Uterus (tissue), 4 donors: ENCODE results near the gene ELMO1. TPM values are rescaled to one million over a fixed set of nuclear protein-coding genes. Genes with fewer than 3 reads are reported as not detected.

Experiments used
- DNase-seq, 2 donors: peaks; one replicate each; pipeline ENCODE4 v3.0.0-alpha.2; 2019 to 2020
- H3K27ac ChIP-seq, 2 donors: fragments of 200-600 bp; sonication (generic); 1 replicate in 1 of 2; 2 replicates in 1 of 2; pipeline ENCODE4 v1.5.1; 2016 to 2018
- H3K27me3 ChIP-seq, 2 donors: fragments of 200-600 bp; sonication (generic); one replicate each; pipeline ENCODE4 v1.5.1; 2018 to 2019; ENCODE audit warnings: control low read depth in 1 of 2
- H3K36me3 ChIP-seq, 2 donors: fragments of 200-600 bp; sonication (generic); one replicate each; pipeline ENCODE4 v1.5.1; 2019; ENCODE audit warnings: control low read depth in 1 of 2
- H3K4me1 ChIP-seq, 2 donors: fragments of 200-600 bp; sonication (generic); one replicate each; pipeline ENCODE4 v1.5.1; 2018 to 2019; ENCODE audit warnings: control low read depth in 1 of 2
- H3K4me3 ChIP-seq, 2 donors: fragments of 200-600 bp; sonication (generic); 1 replicate in 1 of 2; 2 replicates in 1 of 2; pipeline ENCODE4 v1.5.1; 2018 to 2019; ENCODE audit warnings: mild to moderate bottlenecking in 1 of 2
- H3K9me3 ChIP-seq, 2 donors: fragments of 200-600 bp; sonication (generic); one replicate each; pipeline ENCODE4 v1.5.1; 2019; ENCODE audit warnings: control low read depth in 1 of 2
- POLR2A ChIP-seq, 2 donors: fragments of 450-650 bp; IDR thresholded peaks; one replicate each; pipeline ENCODE4 v1.6.1; 2016; ENCODE audit warnings: antibody characterized with exemption in 2 of 2, mild to moderate bottlenecking in 1 of 2, moderate library complexity in 1 of 2
- intact Hi-C: fragments of 100-400 bp; cut with DNase I; formaldehyde crosslinking; loops from one replicate; pipeline ENCODE4 v1.15.1; 2023; ENCODE audit warnings: low total_unique reads
- total RNA-seq, 4 donors: library from RNA; depleted of rRNA in 3 of 4; stranded (reverse); fragments of >200 nt in 3 of 4; gene quantifications; one replicate each; pipeline versions ENCODE4 v1.1.0 to v1.2.4, GENCODE V29; 2014 to 2023
- TF ChIP-seq, protein P1 (sequence below), 4 experiments: fragments of 200-600 bp in 2 of 4; fragments of 450-650 bp in 2 of 4; sonication (generic) in 2 of 4; IDR thresholded peaks; one replicate each; pipeline ENCODE4 v1.5.1; 2016 to 2019; ENCODE audit warnings: antibody characterized with exemption in 4 of 4, mild to moderate bottlenecking in 2 of 4, moderate library complexity in 1 of 4
- donor health status: DM: yes; HTN: yes; CAD: no.

The ELMO1 gene
- total RNA-seq, 4 donors from 2014 or later = 37.9 to 64.7 (median 55.5) TPM

DNA sequence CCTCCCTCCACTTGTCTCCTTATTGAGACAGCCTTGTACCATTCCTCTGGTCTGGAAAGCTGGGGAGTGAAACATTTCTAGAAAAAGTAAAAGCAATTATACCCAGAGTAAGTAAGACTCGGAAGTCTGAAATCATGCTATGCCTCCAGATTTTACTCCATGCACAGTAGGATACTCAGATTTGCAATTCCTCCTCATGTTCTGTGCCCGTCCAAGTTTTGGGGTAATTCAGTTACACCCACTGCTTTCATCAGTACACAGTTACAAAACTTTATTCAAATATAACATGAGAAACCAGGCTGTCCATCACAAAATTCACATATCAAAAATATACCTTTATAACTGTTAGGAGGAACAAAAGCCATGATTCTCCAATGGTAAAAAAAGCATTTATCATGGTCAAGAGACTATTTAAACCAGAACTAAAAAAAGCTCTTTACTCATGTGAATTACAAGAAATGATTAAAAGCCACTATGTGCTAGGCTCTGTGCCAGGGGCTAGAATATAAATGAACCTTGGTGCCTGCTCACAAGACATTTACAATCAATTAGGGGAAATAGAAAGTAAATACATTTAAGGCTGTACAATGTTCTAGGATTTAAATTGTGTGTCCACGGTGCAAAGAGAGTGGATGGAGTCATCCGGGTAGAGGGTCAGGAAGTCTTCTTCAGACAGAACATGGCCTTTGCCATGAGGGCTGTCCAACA lies 320.2 kb downstream of the ELMO1 start:
- DNase-seq = no peak
- intact Hi-C loops = no loop called here

DNA sequence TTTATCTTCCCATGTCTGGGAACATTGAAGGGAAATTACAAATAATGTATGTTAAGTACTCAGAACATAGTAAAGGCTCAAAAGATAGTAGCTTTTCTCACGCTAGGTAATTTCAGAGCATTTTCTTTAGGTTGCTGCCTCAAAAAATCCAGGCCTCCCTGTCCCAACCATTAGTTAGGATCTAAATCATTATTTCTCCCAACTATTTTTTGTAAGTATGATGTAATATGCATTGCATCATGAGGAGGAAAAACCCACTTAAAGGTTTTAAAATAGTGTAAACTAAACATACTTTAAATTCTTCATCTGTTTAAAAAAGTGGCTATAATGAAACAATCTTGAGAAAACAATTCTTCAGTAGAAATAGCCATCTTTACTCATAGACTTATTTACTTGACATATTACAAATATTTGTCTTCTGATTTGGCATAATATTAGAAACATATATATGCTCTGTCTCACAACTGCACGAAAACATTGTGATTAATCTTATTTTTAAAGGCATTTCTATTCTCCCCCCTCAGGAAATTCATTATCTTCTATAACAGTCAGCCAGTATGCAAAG lies 329.3 kb downstream of the ELMO1 start:
- H3K27ac ChIP-seq = no peak overlapping the region
- DNase-seq = no peak

More for the DNA sequence above, 320.2 kb downstream of the ELMO1 start:
- Histone ChIP-seq H3K4me1 (no peaks in the 10 kb centered on the region), H3K36me3 (no peaks in the 10 kb centered on the region), H3K27ac (no peak overlapping the region), H3K9me3 (no peaks in the 10 kb centered on the region), H3K27me3 (no peaks in the 10 kb centered on the region), H3K4me3 (no peak overlapping the region)
- TF ChIP-seq POLR2A (IDR thresholded peaks at IDR 0.05) = no peak
- TF ChIP-seq, protein P1, sequence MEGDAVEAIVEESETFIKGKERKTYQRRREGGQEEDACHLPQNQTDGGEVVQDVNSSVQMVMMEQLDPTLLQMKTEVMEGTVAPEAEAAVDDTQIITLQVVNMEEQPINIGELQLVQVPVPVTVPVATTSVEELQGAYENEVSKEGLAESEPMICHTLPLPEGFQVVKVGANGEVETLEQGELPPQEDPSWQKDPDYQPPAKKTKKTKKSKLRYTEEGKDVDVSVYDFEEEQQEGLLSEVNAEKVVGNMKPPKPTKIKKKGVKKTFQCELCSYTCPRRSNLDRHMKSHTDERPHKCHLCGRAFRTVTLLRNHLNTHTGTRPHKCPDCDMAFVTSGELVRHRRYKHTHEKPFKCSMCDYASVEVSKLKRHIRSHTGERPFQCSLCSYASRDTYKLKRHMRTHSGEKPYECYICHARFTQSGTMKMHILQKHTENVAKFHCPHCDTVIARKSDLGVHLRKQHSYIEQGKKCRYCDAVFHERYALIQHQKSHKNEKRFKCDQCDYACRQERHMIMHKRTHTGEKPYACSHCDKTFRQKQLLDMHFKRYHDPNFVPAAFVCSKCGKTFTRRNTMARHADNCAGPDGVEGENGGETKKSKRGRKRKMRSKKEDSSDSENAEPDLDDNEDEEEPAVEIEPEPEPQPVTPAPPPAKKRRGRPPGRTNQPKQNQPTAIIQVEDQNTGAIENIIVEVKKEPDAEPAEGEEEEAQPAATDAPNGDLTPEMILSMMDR (IDR thresholded peaks at IDR 0.05) = no peak

GRCh38 chr7:37118004-37118403 lies 330.7 kb downstream of the ELMO1 start:
- no peak overlapping the region for H3K4me3 ChIP-seq
- no peaks in the 10 kb centered on the region for H3K4me1 ChIP-seq
- intact Hi-C loops = no loop called here
- H3K36me3 ChIP-seq = no peaks in the 10 kb centered on the region
- no peaks in the 10 kb centered on the region for H3K9me3 ChIP-seq
- TF ChIP-seq POLR2A (IDR thresholded peaks at IDR 0.05) = no peak
- TF ChIP-seq, protein P1 (IDR thresholded peaks at IDR 0.05) = no peak
- no peak overlapping the region for H3K27ac ChIP-seq
- no peaks in the 10 kb centered on the region for H3K27me3 ChIP-seq
- no peak for DNase-seq

More for the DNA sequence above, 329.3 kb downstream of the ELMO1 start:
- H3K4me3 ChIP-seq = no peak overlapping the region
- TF ChIP-seq POLR2A (IDR thresholded peaks at IDR 0.05) = no peak
- TF ChIP-seq, protein P1 (IDR thresholded peaks at IDR 0.05) = no peak
- H3K4me1 ChIP-seq = no peaks in the 10 kb centered on the region
- no peaks in the 10 kb centered on the region for H3K9me3 ChIP-seq
- H3K36me3 ChIP-seq = no peaks in the 10 kb centered on the region
- H3K27me3 ChIP-seq = no peaks in the 10 kb centered on the region
- intact Hi-C loops = no loop called here

DNA sequence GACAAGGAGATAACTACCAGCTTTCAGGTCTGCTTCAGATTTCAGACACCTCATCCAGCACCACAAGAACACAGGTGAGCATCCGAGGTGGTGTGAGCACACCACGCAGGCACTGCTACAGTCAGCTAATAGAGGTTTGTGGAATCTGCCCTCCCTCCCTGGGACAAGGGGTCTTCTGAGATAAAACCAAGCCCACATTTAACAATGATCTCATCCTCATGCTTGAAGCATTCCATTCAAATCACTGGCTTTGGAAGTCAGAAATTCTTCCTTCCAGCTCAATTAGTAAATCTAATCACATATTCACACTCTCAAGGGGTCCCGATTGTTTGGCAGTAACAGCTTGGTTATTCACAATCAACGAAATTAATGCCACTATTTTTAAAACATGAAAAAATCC lies 331.4 kb downstream of the ELMO1 start:
- no peak for TF ChIP-seq POLR2A (IDR thresholded peaks at IDR 0.05)
- TF ChIP-seq, protein P1 (IDR thresholded peaks at IDR 0.05) = no peak
- Histone ChIP-seq H3K27ac (no peak overlapping the region), H3K4me3 (no peak overlapping the region), H3K4me1 (no peaks in the 10 kb centered on the region), H3K9me3 (no peaks in the 10 kb centered on the region), H3K36me3 (no peaks in the 10 kb centered on the region), H3K27me3 (no peaks in the 10 kb centered on the region)
- intact Hi-C loops = no loop called here
- no peak for DNase-seq

GRCh38 chr7:37116093-37116701 lies 332.5 kb downstream of the ELMO1 start:
- H3K4me3 ChIP-seq = no peak overlapping the region
- no peak for DNase-seq
- H3K27ac ChIP-seq = no peak overlapping the region
- TF ChIP-seq, protein P1 (IDR thresholded peaks at IDR 0.05) = no peak
- no peak for TF ChIP-seq POLR2A (IDR thresholded peaks at IDR 0.05)
- intact Hi-C loops = no loop called here
- no peaks in the 10 kb centered on the region for H3K9me3 ChIP-seq
- H3K4me1 ChIP-seq = no peaks in the 10 kb centered on the region
- H3K27me3 ChIP-seq = no peaks in the 10 kb centered on the region
- no peaks in the 10 kb centered on the region for H3K36me3 ChIP-seq
